Measurements from ENCODE around the gene COL11A1. TPM values are rescaled to one million over a fixed set of nuclear protein-coding genes. Genes with fewer than 3 reads are reported as not detected.

The COL11A1 gene
- total RNA-seq, 1 experiment from 2014 or later = 0.05 TPM

GRCh38 chr1:102978874-102979273 is 129.4 kb downstream of the COL11A1 start:
- H2AFZ ChIP-seq (ENCODE audit: low read depth, low read length, poor library complexity, severe bottlenecking) = no peak overlapping the region
- BruUV-seq (replicated peaks) = no TSS peak
- DNase-seq (ENCODE audit: low read depth, low spot score) (no peak), ATAC-seq (no peak)
- CTCF ChIA-PET = no interaction called here
- H3K9me3 ChIP-seq (ENCODE audit: control insufficient read depth in 1 of 2, insufficient read depth in 1 of 2, low read depth in 1 of 2, low read length in 2 of 2) = no peaks in the 10 kb centered on the region
- no peak overlapping the region for H3K9ac ChIP-seq (ENCODE audit: low read length)
- no peaks in the 10 kb centered on the region for H3K27me3 ChIP-seq (ENCODE audit: insufficient read depth, low read length)
- no peak for TF ChIP-seq ZNF274 (IDR thresholded peaks at IDR 0.05; ENCODE audit: low read depth, low read length)
- TF ChIP-seq EGR1 (IDR thresholded peaks at IDR 0.05; ENCODE audit: low read depth) = no peak
- TF ChIP-seq POLR2AphosphoS5 (IDR thresholded peaks at IDR 0.05; ENCODE audit: low read depth, low read length) = no peak
- no peak for TF ChIP-seq TCF7L2 (IDR thresholded peaks at IDR 0.05; ENCODE audit: borderline replicate concordance, extremely low read depth, insufficient read depth, insufficient read length)
- TF ChIP-seq EZH2 (IDR thresholded peaks at IDR 0.05) = no peak
- TF ChIP-seq RAD21 (IDR thresholded peaks at IDR 0.05; ENCODE audit: low read depth) = no peak
- no peak for TF ChIP-seq SRF (IDR thresholded peaks at IDR 0.05; ENCODE audit: low read depth)
- TF ChIP-seq MAX (IDR thresholded peaks at IDR 0.05) = no peak
- TF ChIP-seq EZH2phosphoT487 (IDR thresholded peaks at IDR 0.05; ENCODE audit: borderline replicate concordance) = no peak
- TF ChIP-seq POLR2A (IDR thresholded peaks at IDR 0.05; ENCODE audit: borderline replicate concordance, extremely low read depth, insufficient read depth, insufficient read length) = no peak
- no peak for TF ChIP-seq ZBTB33 (IDR thresholded peaks at IDR 0.05; ENCODE audit: extremely low read depth, insufficient replicate concordance, low read length)
- no peak for TF ChIP-seq ATF3 (IDR thresholded peaks at IDR 0.05)
- no peak for TF ChIP-seq SP1 (IDR thresholded peaks at IDR 0.05; ENCODE audit: low read depth)
- TF ChIP-seq ELF1 (IDR thresholded peaks at IDR 0.05; ENCODE audit: borderline replicate concordance, low read depth) = no peak
- no peak for TF ChIP-seq SIN3A (IDR thresholded peaks at IDR 0.05; ENCODE audit: low read depth)
- TF ChIP-seq CEBPB (IDR thresholded peaks at IDR 0.05; ENCODE audit: low read depth) = no peak
- TF ChIP-seq ZFX (IDR thresholded peaks at IDR 0.05) = no peak
- H3K4me1 ChIP-seq (ENCODE audit: control insufficient read depth in 1 of 2, insufficient read depth in 2 of 2, low read length in 2 of 2) = no peaks in the 10 kb centered on the region
- no peak overlapping the region for H3K27ac ChIP-seq (ENCODE audit: low read depth, low read length)
- no peaks in the 10 kb centered on the region for H4K20me1 ChIP-seq (ENCODE audit: insufficient read depth)
- H3K4me2 ChIP-seq (ENCODE audit: low read length) = no peak overlapping the region
- no peak overlapping the region for H3K4me3 ChIP-seq (replicated peaks in 1 of 2; ENCODE audit: low read depth in 1 of 2, low read length in 2 of 2)
- H3K9me2 ChIP-seq (ENCODE audit: insufficient read depth) = no peaks in the 10 kb centered on the region; the same call in 1 of the 2 replicates
- RAD21 ChIA-PET (ENCODE audit: low non-redundant PET in 1 of 2, low total read pairs in 2 of 2, uncharacterized antibody in 2 of 2, unreplicated experiment in 2 of 2) = no interaction called here
- intact Hi-C loops (cut with micrococcal nuclease) = no loop called here
- H3K36me3 ChIP-seq (ENCODE audit: control insufficient read depth in 1 of 2, insufficient read depth in 2 of 2, low read length in 2 of 2) = no peaks in the 10 kb centered on the region
- no peaks in the 10 kb centered on the region for H3K79me2 ChIP-seq (ENCODE audit: insufficient read depth, low read length)
- POLR2A ChIA-PET = no interaction called here
